ENCODE results near the gene BCL2L2.
"Not testable (repeated sequence)": the region's sequence is repeated elsewhere in the genome, so short reads cannot be mapped to it uniquely, and the experiment has no call there.

BCL2L2 gene

DNA sequence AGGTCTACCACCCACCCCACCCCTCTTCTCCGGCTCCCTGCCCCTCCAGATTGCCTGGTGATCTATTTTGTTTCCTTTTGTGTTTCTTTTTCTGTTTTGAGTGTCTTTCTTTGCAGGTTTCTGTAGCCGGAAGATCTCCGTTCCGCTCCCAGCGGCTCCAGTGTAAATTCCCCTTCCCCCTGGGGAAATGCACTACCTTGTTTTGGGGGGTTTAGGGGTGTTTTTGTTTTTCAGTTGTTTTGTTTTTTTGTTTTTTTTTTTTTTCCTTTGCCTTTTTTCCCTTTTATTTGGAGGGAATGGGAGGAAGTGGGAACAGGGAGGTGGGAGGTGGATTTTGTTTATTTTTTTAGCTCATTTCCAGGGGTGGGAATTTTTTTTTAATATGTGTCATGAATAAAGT lies 19.1 kb downstream of the BCL2L2 start:
- H3K36me3 Mint-ChIP-seq (ENCODE audit: low read depth): peaks cover 28% of the 10 kb centered on the region
- not testable (repeated sequence) for H3K4me3 Mint-ChIP-seq; H3K27me3 Mint-ChIP-seq (ENCODE audit: low read depth); H3K9me3 Mint-ChIP-seq; H3K27ac Mint-ChIP-seq
- H3K4me1 Mint-ChIP-seq (ENCODE audit: low read depth): peaks cover 20% of the 10 kb centered on the region

DNA sequence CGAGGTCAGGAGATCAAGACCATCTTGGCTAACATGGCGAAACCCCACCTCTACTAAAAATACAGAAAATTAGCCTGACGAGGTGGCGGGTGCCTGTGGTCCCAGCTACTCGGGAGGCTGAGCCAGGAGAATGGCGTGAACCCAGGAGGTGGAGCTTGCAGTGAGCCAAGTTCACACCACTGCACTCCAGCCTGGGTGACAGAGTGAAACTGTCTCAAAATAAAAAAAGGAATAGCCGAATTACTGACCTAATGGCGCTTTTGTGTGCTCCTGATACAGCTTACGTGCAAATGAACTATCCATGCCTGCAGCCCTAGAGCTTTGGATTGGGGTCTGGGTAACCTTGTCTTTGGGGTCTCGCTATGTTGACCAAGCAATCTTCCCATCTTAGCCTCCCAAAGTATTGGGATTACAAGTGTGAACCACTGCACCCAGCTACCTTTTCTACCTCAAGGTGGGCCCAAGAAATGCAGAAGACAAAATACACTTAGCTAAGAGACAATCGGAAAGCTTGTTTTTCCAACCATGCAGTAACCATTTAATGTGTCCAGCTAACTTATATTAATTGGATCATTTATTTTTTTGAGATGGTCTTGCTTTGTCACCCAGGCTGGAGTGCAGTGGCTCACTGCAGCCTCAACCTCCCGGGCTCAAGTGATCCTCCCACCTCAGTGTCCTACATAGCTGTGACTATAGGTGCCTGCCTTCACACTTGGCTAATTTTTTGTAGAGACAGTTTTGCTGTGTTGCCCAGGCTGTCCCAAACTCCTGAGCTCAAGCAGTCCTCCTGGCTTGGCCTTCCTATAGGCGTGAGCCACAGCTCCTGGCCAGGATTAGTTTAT lies 20.1 kb downstream of the BCL2L2 start:
- Mint-ChIP-seq H3K9me3 (no peaks in the 10 kb centered on the region), H3K36me3 (ENCODE audit: low read depth) (peaks cover 28% of the 10 kb centered on the region), H3K4me1 (ENCODE audit: low read depth) (peaks cover 17% of the 10 kb centered on the region), H3K4me3 (no peak overlapping the region), H3K27me3 (ENCODE audit: low read depth) (no peaks in the 10 kb centered on the region), H3K27ac (no peak overlapping the region)

DNA sequence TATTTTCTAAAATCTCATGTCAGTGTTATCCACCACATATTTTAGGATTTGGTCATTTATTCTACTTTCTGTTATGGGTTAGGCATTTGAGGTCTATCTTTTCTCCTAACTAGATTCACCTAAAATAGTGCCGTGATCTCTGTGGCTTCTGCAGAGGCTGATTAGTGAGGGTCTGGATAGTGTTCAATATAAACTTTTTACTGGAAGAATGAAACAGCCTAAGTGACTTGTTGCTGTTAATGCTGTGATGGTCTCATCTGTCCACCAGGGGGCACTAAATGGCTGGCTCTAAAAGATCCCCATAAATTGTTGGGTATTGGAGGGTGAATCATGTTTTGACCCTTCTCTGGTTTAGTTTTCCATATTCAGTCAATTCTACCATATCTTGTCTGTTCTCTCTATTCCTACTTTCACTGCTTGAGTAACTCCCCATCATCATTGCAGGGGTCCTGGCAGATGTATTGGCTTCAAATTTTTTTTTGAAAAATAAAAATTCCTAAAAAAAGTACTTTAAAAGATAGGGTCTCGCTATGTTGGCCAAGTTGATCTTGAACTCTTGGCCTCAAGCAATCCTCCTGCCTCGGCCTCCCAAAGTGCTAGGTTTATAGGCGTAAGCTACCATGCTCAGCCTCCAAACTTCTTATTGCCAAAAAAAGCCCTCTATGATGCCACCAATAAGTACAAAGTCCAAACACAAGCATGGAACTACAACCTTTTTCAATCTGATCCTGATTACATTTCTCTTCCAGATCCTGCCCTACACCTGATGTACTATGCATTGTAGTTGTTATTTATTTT lies 21.5 kb downstream of the BCL2L2 start:
- H3K4me1 Mint-ChIP-seq (ENCODE audit: low read depth): peaks cover 6% of the 10 kb centered on the region
- peaks cover 20% of the 10 kb centered on the region for H3K36me3 Mint-ChIP-seq (ENCODE audit: low read depth)
- no peaks in the 10 kb centered on the region for H3K27me3 Mint-ChIP-seq (ENCODE audit: low read depth)
- no peaks in the 10 kb centered on the region for H3K9me3 Mint-ChIP-seq
- H3K4me3 Mint-ChIP-seq: no peak overlapping the region
- no peak overlapping the region for H3K27ac Mint-ChIP-seq

DNA sequence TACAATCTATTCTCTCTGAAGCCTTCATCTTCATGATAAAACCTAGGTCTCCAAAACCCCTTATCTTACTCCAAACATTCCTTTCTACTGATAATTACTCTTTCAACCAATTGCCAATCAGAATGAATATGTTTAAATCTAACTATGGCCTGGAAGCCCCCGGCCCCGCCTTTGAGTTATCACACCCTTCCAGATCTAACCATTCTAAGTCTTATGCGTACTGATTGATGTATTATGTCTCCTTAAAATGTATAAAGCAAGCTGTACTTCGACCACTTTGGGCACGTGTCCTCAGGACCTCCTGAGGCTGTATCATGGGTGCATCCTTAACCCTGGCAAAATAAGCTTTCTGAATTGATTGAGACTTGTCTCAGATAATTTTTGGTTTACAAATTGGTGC lies 29.0 kb downstream of the BCL2L2 start:
- Mint-ChIP-seq H3K9me3 (no peaks in the 10 kb centered on the region), H3K4me1 (ENCODE audit: low read depth) (no peaks in the 10 kb centered on the region), H3K4me3 (no peak overlapping the region), H3K36me3 (ENCODE audit: low read depth) (no peaks in the 10 kb centered on the region), H3K27me3 (ENCODE audit: low read depth) (peaks cover 29% of the 10 kb centered on the region), H3K27ac (no peak overlapping the region)

DNA sequence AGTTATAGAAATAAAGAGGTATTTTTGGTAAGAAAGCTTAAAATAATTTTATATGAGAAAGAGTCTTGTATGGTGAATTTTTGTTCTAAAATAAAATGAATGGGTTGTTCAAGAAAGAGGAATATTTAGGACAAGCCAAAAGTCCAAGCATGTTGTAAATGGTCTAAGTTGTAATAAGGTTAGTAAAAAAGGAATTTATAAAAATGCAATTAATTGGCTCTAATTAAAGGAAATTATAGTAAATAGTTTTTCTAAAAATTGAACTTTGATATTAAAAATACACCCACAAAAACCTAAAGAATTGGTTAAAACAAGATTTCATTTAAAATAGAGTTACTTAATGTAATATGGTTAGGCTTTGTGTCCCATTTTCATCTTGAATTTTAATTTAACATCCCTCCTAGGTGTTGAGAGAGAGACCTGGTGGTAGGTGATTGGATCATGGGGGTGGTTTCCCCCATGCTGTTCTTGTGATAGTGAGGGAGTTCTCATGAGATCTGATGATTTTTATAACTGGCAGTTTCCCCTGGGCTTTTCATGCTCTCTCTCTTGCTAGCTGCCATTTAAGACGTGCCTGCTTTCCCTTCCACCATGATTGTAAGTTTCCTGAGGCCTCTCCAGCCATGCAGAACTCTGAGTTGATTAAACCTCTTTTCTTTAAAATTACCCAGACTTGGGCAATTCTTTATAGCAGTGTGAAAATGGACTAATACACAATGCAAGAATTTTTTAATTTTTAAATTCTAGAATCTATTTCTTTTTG lies 33.1 kb downstream of the BCL2L2 start:
- H3K36me3 Mint-ChIP-seq (ENCODE audit: low read depth): no peaks in the 10 kb centered on the region
- no peak overlapping the region for H3K27ac Mint-ChIP-seq
- H3K27me3 Mint-ChIP-seq (ENCODE audit: low read depth): peaks cover 42% of the 10 kb centered on the region
- no peaks in the 10 kb centered on the region for H3K9me3 Mint-ChIP-seq
- H3K4me1 Mint-ChIP-seq (ENCODE audit: low read depth): no peaks in the 10 kb centered on the region
- no peak overlapping the region for H3K4me3 Mint-ChIP-seq

DNA sequence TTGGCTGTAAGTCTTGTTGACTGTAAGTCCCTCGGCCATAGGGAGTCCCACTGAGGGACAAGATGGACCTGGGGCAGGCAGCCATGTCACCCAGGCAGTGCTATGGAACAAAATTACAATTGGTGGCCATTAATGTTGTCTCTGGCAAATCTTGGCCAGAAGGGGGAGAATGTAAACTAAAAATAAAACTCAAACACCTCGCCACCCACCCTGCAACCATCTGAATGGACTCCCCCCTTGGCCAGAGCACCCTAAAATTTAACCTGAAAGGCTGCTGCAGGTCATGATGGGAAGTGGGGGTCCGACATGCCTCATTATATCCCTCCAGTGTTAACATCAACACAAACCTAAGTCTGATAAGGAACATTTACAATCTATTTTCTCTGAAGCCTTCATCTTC lies 37.8 kb downstream of the BCL2L2 start:
- H3K9me3 Mint-ChIP-seq: no peaks in the 10 kb centered on the region
- H3K27me3 Mint-ChIP-seq (ENCODE audit: low read depth): peaks cover 23% of the 10 kb centered on the region
- no peaks in the 10 kb centered on the region for H3K4me1 Mint-ChIP-seq (ENCODE audit: low read depth)
- no peaks in the 10 kb centered on the region for H3K36me3 Mint-ChIP-seq (ENCODE audit: low read depth)
- no peak overlapping the region for H3K27ac Mint-ChIP-seq
- no peak overlapping the region for H3K4me3 Mint-ChIP-seq

DNA sequence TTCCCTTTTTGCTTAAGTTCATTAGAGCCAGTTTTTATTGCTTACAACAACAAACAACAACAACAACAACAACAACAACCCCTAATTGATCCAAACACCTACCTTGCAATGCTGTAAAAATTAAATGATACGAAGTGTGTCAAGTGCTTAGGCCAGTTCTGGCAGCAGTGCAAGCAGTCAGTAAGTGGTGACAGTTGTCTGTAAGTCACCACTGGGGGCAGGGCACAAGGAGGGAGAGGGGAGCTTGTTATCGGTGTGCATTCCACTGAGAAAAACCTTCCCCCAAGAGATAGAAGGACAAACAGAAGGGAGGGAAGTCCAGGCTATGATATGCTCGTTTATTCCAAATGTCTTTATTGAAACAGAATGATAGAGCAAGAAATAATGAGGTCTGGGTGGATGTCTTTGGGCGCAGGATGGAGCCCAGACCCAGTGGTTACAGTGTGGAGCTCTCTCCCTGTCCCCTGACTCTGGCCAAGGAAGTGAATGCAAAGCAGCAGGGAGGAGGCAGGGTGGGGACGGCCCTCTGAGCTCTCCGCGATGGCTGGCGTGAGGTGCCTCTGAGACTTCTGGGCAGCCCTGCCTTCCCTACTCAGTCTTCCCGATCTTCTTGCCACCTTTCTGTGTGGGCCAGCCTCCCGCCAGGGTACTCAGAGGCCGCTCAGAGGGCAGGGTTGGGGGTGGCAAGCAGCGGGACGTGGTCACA lies 39.5 kb downstream of the BCL2L2 start:
- Mint-ChIP-seq H3K9me3 (no peaks in the 10 kb centered on the region), H3K4me1 (ENCODE audit: low read depth) (peaks cover 2% of the 10 kb centered on the region), H3K4me3 (no peak overlapping the region), H3K27ac (no peak overlapping the region), H3K27me3 (ENCODE audit: low read depth) (peaks cover 23% of the 10 kb centered on the region), H3K36me3 (ENCODE audit: low read depth) (peaks cover 2% of the 10 kb centered on the region)

DNA sequence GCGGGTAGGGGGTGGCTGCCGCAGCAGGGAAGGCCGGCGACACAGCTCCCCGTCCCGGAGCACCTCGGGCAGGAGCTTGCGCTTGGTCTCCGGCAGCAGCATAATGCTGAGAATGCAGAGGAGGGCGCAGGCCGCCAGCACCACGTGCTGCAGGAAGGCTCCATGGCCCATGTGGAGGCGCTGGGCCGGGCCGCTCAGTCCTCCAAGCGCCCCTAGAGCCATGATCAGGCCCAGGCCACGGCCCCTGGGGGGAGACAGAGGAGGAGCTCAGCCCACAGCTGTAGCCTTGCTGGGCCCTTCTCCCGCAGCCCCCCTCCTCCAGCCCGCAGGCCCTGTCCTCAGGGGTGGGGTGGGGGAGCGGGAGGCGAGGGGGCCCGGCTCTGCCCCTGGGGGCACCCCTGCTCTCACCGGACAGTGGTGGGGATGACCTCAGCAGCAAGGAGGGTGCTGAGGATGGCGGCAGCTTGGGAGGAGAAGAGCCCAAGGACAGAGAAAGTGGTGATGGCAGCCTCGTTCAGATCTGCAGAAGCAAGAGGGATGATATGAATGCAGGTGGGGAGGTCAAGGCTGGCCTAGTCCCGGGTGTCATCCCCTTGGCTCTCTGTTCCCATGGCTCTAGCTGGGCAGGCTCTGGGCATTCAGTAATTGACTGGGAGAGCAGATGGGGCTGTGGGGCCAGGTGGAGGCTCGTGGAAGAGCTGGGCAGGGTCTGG lies 40.2 kb downstream of the BCL2L2 start:
- Mint-ChIP-seq H3K27me3 (ENCODE audit: low read depth) (peaks cover 27% of the 10 kb centered on the region), H3K9me3 (no peaks in the 10 kb centered on the region), H3K27ac (no peak overlapping the region)

DNA sequence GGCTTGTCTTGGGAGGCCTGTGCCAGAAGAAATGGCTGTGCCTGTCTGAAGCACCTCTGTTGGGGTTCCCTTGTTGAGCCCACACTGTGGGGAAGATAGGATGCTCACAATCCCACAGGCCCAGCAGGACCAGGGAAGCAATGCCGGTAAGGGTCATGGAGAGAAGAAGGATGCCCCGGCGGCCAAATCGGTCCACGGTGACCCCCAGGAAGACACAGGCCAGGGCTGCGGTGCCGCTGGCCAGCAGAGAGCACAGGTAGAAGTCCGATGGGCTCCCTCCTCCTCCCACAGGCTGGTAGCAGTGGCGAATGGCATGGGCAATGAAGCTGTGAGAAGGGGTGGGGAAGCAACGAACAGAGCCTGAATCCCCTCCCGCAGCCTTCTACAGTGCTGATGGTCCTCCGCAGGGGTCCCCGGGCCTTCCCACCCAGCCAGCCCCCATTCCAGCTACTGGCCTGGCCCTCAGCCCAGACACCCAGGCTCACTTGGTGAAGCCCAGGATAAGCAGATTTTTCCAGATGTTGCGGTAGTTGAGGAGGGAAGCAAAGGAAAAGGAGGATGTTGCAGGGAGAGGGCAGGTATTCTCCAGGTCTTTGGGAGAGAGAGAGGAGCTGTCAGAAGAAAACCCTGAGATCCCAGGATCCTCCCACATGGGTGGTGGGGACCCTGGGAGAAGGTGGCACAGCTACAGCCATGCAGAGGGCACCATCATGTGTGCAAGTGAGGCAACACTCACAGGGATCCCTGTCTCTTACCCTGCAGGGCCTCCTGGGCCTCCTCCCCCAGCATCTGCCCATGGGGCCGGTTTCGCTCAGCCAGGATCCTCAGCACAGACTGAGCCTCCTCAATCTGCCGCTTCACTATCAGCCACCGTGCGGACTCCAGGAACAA lies 41.0 kb downstream of the BCL2L2 start:
- Mint-ChIP-seq H3K27me3 (ENCODE audit: low read depth) (peaks cover 25% of the 10 kb centered on the region), H3K9me3 (no peaks in the 10 kb centered on the region), H3K4me1 (ENCODE audit: low read depth) (peaks cover 2% of the 10 kb centered on the region), H3K27ac (no peak overlapping the region), H3K4me3 (no peak overlapping the region), H3K36me3 (ENCODE audit: low read depth) (peaks cover 2% of the 10 kb centered on the region)

More for the DNA sequence above, 40.2 kb downstream of the BCL2L2 start:
- Mint-ChIP-seq H3K36me3 (ENCODE audit: low read depth) (peaks cover 2% of the 10 kb centered on the region), H3K4me3 (no peak overlapping the region), H3K4me1 (ENCODE audit: low read depth) (peaks cover 2% of the 10 kb centered on the region)

DNA sequence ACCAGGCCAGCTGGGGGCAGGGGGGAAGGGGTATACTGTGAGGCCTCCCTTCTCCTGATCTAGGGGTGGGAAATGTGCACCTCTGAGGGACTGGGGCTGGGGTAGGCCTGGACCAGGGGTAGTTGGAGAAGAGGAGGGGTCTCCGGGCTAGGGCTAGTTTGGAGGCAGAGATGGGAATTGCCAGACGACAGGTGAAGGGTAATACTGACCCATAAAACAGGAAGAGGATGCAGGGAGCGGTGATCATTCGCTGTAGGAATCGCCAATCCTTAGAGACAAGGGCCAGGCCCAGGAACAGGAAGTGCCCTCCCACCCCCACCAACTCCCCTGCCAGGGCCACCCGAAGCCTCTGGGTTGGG lies 41.6 kb downstream of the BCL2L2 start:
- H3K4me3 Mint-ChIP-seq: no peak overlapping the region
- H3K9me3 Mint-ChIP-seq: no peaks in the 10 kb centered on the region
- H3K27ac Mint-ChIP-seq: no peak overlapping the region
- peaks cover 5% of the 10 kb centered on the region for H3K4me1 Mint-ChIP-seq (ENCODE audit: low read depth)
- H3K27me3 Mint-ChIP-seq (ENCODE audit: low read depth): peaks cover 25% of the 10 kb centered on the region
- peaks cover 2% of the 10 kb centered on the region for H3K36me3 Mint-ChIP-seq (ENCODE audit: low read depth)

DNA sequence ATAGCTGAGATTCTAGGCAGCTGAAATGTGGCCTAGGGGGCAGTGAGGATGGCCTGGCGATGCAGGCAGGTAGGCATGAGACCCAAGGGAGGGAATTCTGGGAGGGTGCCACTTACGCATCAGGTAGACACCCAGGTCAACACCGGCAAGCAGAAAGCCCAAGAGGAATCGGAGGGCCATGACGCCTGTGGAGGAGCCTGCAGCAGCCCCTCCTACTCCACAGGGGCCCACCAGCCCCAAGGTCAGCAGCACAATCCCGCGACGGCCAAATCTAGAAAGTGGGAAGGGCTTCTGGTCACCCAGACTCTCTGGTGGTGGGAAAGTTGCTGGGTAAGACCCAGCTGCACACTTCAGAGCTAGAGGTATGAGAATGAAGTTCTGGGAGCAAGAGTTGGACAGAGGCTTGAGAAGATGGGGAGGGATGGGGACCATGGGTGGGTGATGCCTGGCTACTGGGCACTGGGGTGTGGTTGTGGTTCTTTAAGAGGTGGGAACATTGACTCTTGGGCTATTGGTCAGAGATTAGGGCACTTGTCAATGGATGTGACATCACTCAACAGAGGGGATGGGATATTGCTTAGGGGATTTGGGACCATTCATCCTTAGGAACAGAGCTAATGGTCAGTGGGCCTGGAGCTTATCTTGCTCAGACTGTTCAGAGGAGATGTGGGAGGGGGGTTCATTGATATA lies 42.7 kb downstream of the BCL2L2 start:
- peaks cover 7% of the 10 kb centered on the region for H3K4me1 Mint-ChIP-seq (ENCODE audit: low read depth)
- H3K27ac Mint-ChIP-seq: no peak overlapping the region
- H3K36me3 Mint-ChIP-seq (ENCODE audit: low read depth): peaks cover 2% of the 10 kb centered on the region
- H3K27me3 Mint-ChIP-seq (ENCODE audit: low read depth): peaks cover 33% of the 10 kb centered on the region
- no peaks in the 10 kb centered on the region for H3K9me3 Mint-ChIP-seq
- H3K4me3 Mint-ChIP-seq: no peak overlapping the region

DNA sequence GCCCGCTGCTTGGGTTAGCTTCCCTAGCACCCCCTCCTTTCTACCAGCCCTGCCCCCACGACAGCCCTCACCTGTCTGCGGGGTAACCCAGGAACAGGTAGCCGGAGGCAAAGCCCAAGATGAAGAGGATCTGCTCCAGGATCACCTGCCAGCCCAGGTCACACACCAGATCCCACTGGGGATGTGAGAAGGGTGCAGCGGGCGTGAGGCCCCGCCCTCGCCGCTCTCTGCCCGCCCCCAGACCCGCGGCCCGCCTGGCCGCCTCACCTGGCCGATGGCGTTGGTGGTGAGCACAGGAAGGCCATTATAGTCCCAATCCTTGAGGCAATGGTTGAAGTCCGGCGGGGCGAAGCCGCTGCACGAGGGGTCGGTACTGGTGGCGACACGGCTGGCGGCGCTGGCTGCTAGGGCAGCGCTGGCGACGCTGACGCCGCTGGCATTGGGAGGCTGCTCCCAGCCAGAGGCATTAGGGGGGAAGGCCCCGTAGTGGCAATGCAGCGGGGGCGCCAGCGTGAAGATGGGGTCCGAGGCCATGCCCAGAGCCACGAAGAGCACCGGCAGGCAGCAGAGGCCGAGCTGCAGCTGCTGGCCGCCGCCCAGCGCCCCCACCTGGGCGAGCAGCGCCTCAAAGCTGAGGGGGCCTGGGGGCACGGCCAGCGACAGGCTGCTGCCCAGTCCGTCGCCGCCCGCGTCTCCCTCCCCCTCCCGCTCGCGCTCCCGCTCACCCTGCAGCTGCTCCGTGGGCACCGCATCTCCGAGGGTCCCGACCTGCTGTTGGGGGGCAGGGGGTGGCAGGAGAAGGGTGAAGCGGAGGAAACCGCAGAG lies 45.3 kb downstream of the BCL2L2 start:
- Mint-ChIP-seq H3K9me3 (no peaks in the 10 kb centered on the region), H3K4me1 (ENCODE audit: low read depth) (peaks cover 7% of the 10 kb centered on the region), H3K36me3 (ENCODE audit: low read depth) (peaks cover 2% of the 10 kb centered on the region), H3K27ac (no peak overlapping the region), H3K27me3 (ENCODE audit: low read depth) (peaks cover 45% of the 10 kb centered on the region), H3K4me3 (peak overlapping the region; percentile 66)
